ENCODE measurements around the gene HDAC3.

The HDAC3 gene

GRCh38 chr5:141672071-141672840 lies 35.6 kb upstream of the HDAC3 start:
- no peaks in the 10 kb centered on the region for H3K27me3 Mint-ChIP-seq
- no peaks in the 10 kb centered on the region for H3K36me3 Mint-ChIP-seq (ENCODE audit: insufficient read depth)
- peaks cover 4% of the 10 kb centered on the region for H3K4me1 Mint-ChIP-seq
- ATAC-seq (replicated peaks; ENCODE audit: extremely low read depth, poor library complexity, severe bottlenecking) = no peak
- no peak for DNase-seq (ENCODE audit: low spot score in 2 of 2)
- H3K27ac Mint-ChIP-seq (ENCODE audit: low read depth) = no peak overlapping the region
- H3K9me3 Mint-ChIP-seq = no peaks in the 10 kb centered on the region
- H3K4me3 Mint-ChIP-seq = no peak overlapping the region

GRCh38 chr5:141669520-141669919 lies 32.9 kb upstream of the HDAC3 start:
- Mint-ChIP-seq H3K4me1 (peaks cover 8% of the 10 kb centered on the region), H3K9me3 (no peaks in the 10 kb centered on the region), H3K27me3 (no peaks in the 10 kb centered on the region), H3K27ac (ENCODE audit: low read depth) (no peak overlapping the region), H3K36me3 (ENCODE audit: insufficient read depth) (no peaks in the 10 kb centered on the region), H3K4me3 (no peak overlapping the region)
- no peak for ATAC-seq (replicated peaks; ENCODE audit: extremely low read depth, poor library complexity, severe bottlenecking)
- DNase-seq (ENCODE audit: low spot score in 2 of 2) = no peak

GRCh38 chr5:141668601-141669265 lies 32.1 kb upstream of the HDAC3 start:
- H3K9me3 Mint-ChIP-seq = no peaks in the 10 kb centered on the region
- peaks cover 8% of the 10 kb centered on the region for H3K4me1 Mint-ChIP-seq
- H3K36me3 Mint-ChIP-seq (ENCODE audit: insufficient read depth) = no peaks in the 10 kb centered on the region
- H3K4me3 Mint-ChIP-seq = no peak overlapping the region
- no peak for DNase-seq (ENCODE audit: low spot score in 2 of 2)
- ATAC-seq (replicated peaks; ENCODE audit: extremely low read depth, poor library complexity, severe bottlenecking) = no peak
- H3K27me3 Mint-ChIP-seq = no peaks in the 10 kb centered on the region
- no peak overlapping the region for H3K27ac Mint-ChIP-seq (ENCODE audit: low read depth)

- no peak overlapping the region for H3K27ac Mint-ChIP-seq (ENCODE audit: low read depth)
- no peak for ATAC-seq (replicated peaks; ENCODE audit: extremely low read depth, poor library complexity, severe bottlenecking)
- DNase-seq (ENCODE audit: low spot score in 2 of 2) = no peak
- no peaks in the 10 kb centered on the region for H3K27me3 Mint-ChIP-seq
- H3K4me3 Mint-ChIP-seq = no peak overlapping the region
- no peaks in the 10 kb centered on the region for H3K36me3 Mint-ChIP-seq (ENCODE audit: insufficient read depth)
- H3K4me1 Mint-ChIP-seq = peaks cover 8% of the 10 kb centered on the region
- H3K9me3 Mint-ChIP-seq = no peaks in the 10 kb centered on the region
Observed at GRCh38 chr5:141665995-141666940, 29.6 kb upstream of the HDAC3 start.

- Mint-ChIP-seq H3K36me3 (ENCODE audit: insufficient read depth) (no peaks in the 10 kb centered on the region), H3K27me3 (no peaks in the 10 kb centered on the region), H3K9me3 (no peaks in the 10 kb centered on the region), H3K4me1 (peaks cover 8% of the 10 kb centered on the region), H3K4me3 (no peak overlapping the region), H3K27ac (ENCODE audit: low read depth) (no peak overlapping the region)
- ATAC-seq (replicated peaks; ENCODE audit: extremely low read depth, poor library complexity, severe bottlenecking) (peak; percentile 62), DNase-seq (ENCODE audit: low spot score in 2 of 2) (peak; percentile 43 to 70)
Observed at GRCh38 chr5:141664733-141665461, 28.2 kb upstream of the HDAC3 start.

- Mint-ChIP-seq H3K4me3 (no peak overlapping the region), H3K27me3 (no peaks in the 10 kb centered on the region), H3K4me1 (peaks cover 4% of the 10 kb centered on the region), H3K36me3 (ENCODE audit: insufficient read depth) (no peaks in the 10 kb centered on the region), H3K27ac (ENCODE audit: low read depth) (no peak overlapping the region), H3K9me3 (no peaks in the 10 kb centered on the region)
- no peak for ATAC-seq (replicated peaks; ENCODE audit: extremely low read depth, poor library complexity, severe bottlenecking)
- DNase-seq (ENCODE audit: low spot score in 2 of 2) = no peak
Observed at GRCh38 chr5:141663506-141663905, 26.9 kb upstream of the HDAC3 start.

GRCh38 chr5:141662028-141662427 lies 25.4 kb upstream of the HDAC3 start:
- Mint-ChIP-seq H3K27ac (ENCODE audit: low read depth) (no peak overlapping the region), H3K4me1 (peaks cover 4% of the 10 kb centered on the region), H3K36me3 (ENCODE audit: insufficient read depth) (peaks cover 2% of the 10 kb centered on the region), H3K27me3 (no peaks in the 10 kb centered on the region), H3K4me3 (no peak overlapping the region), H3K9me3 (no peaks in the 10 kb centered on the region)
- DNase-seq (ENCODE audit: low spot score in 2 of 2) = no peak
- ATAC-seq (replicated peaks; ENCODE audit: extremely low read depth, poor library complexity, severe bottlenecking) = no peak

GRCh38 chr5:141657937-141658545 lies 21.4 kb upstream of the HDAC3 start:
- Mint-ChIP-seq H3K36me3 (ENCODE audit: insufficient read depth) (peaks cover 2% of the 10 kb centered on the region), H3K27ac (ENCODE audit: low read depth) (no peak overlapping the region), H3K27me3 (no peaks in the 10 kb centered on the region), H3K4me1 (no peaks in the 10 kb centered on the region), H3K9me3 (no peaks in the 10 kb centered on the region), H3K4me3 (no peak overlapping the region)
- ATAC-seq (replicated peaks; ENCODE audit: extremely low read depth, poor library complexity, severe bottlenecking) = no peak
- no peak for DNase-seq (ENCODE audit: low spot score in 2 of 2)

- peaks cover 4% of the 10 kb centered on the region for H3K36me3 Mint-ChIP-seq (ENCODE audit: insufficient read depth)
Observed at GRCh38 chr5:141657404-141657803, 20.8 kb upstream of the HDAC3 start.

GRCh38 chr5:141656396-141656795 lies 19.7 kb upstream of the HDAC3 start:
- no peaks in the 10 kb centered on the region for H3K27me3 Mint-ChIP-seq
- H3K4me3 Mint-ChIP-seq = no peak overlapping the region
- H3K27ac Mint-ChIP-seq (ENCODE audit: low read depth) = no peak overlapping the region
- no peaks in the 10 kb centered on the region for H3K9me3 Mint-ChIP-seq
- no peak for DNase-seq (ENCODE audit: low spot score in 2 of 2)
- peaks cover 8% of the 10 kb centered on the region for H3K36me3 Mint-ChIP-seq (ENCODE audit: insufficient read depth)
- no peak for ATAC-seq (replicated peaks; ENCODE audit: extremely low read depth, poor library complexity, severe bottlenecking)
- H3K4me1 Mint-ChIP-seq = peaks cover 14% of the 10 kb centered on the region

More at GRCh38 chr5:141657404-141657803, 20.8 kb upstream of the HDAC3 start:
- DNase-seq (ENCODE audit: low spot score in 2 of 2) = no peak
- Mint-ChIP-seq H3K9me3 (no peaks in the 10 kb centered on the region), H3K27ac (ENCODE audit: low read depth) (no peak overlapping the region), H3K4me1 (peaks cover 4% of the 10 kb centered on the region), H3K4me3 (no peak overlapping the region), H3K27me3 (no peaks in the 10 kb centered on the region)
- ATAC-seq (replicated peaks; ENCODE audit: extremely low read depth, poor library complexity, severe bottlenecking) = no peak

- H3K27ac Mint-ChIP-seq (ENCODE audit: low read depth) = no peak overlapping the region
- no peaks in the 10 kb centered on the region for H3K9me3 Mint-ChIP-seq
- DNase-seq (ENCODE audit: low spot score in 2 of 2) = no peak
- no peak overlapping the region for H3K4me3 Mint-ChIP-seq
- H3K36me3 Mint-ChIP-seq (ENCODE audit: insufficient read depth) = peaks cover 10% of the 10 kb centered on the region
- no peaks in the 10 kb centered on the region for H3K27me3 Mint-ChIP-seq
- ATAC-seq (replicated peaks; ENCODE audit: extremely low read depth, poor library complexity, severe bottlenecking) = no peak
- peaks cover 28% of the 10 kb centered on the region for H3K4me1 Mint-ChIP-seq
Observed at GRCh38 chr5:141655020-141655419, 18.4 kb upstream of the HDAC3 start.

- H3K4me3 Mint-ChIP-seq = no peak overlapping the region
Observed at GRCh38 chr5:141654298-141654697, 17.6 kb upstream of the HDAC3 start.

More at GRCh38 chr5:141654298-141654697, 17.6 kb upstream of the HDAC3 start:
- DNase-seq (ENCODE audit: low spot score in 2 of 2) (no peak), ATAC-seq (replicated peaks; ENCODE audit: extremely low read depth, poor library complexity, severe bottlenecking) (no peak)
- Mint-ChIP-seq H3K36me3 (ENCODE audit: insufficient read depth) (peaks cover 10% of the 10 kb centered on the region), H3K4me1 (peaks cover 35% of the 10 kb centered on the region), H3K9me3 (no peaks in the 10 kb centered on the region), H3K27ac (ENCODE audit: low read depth) (no peak overlapping the region), H3K27me3 (no peaks in the 10 kb centered on the region)
